Cardiac muscle cell (in vitro differentiated cells and primary cell): ENCODE measurements around the gene KCNIP4. TPM values are rescaled to one million over a fixed set of nuclear protein-coding genes. Genes with fewer than 3 reads are reported as not detected.

ENCODE experiments used
- DNase-seq, 2 donors: peaks; one replicate each; pipeline versions ENCODE4 v3.0.0 to v3.0.0-alpha.2; 2010 to 2017; ENCODE audit warnings: low read depth in 1 of 2, low spot score in 1 of 2
- H3K27ac ChIP-seq: fragments of 200-600 bp; sonication (generic); 2 replicates; pipeline ENCODE4 v1.5.1; 2016
- H3K27me3 ChIP-seq: fragments of 200-600 bp; sonication (generic); 2 replicates; pipeline ENCODE4 v1.6.0; 2016; ENCODE audit warnings: control low read depth
- H3K36me3 ChIP-seq: fragments of 200-600 bp; sonication (generic); 2 replicates; pipeline ENCODE4 v1.5.1; 2016; ENCODE audit warnings: control low read depth
- H3K4me1 ChIP-seq: fragments of 200-600 bp; sonication (generic); 2 replicates; pipeline ENCODE4 v1.8.1; 2017; ENCODE audit warnings: low read depth, mild to moderate bottlenecking, mixed run types
- H3K4me3 ChIP-seq: fragments of 200-600 bp; sonication (generic); 2 replicates; pipeline ENCODE4 v1.5.1; 2016; ENCODE audit warnings: mild to moderate bottlenecking
- H3K9me3 ChIP-seq: fragments of 200-600 bp; sonication (generic); 2 replicates; pipeline ENCODE4 v1.5.1; 2017; ENCODE audit warnings: low read depth, mild to moderate bottlenecking, control low read depth
- CTCF ChIP-seq: IDR thresholded peaks from 2 replicates; pipeline ENCODE4 v1.5.1; 2012; ENCODE audit warnings: low read depth, mild to moderate bottlenecking, low read length
- polyA plus RNA-seq: library from polyadenylated mRNA; unstranded; fragments of >200 nt; fragmentation: Nextera tagmentation; extraction: Ambion mirVana; gene quantifications from 2 replicates; pipeline ENCODE4 v1.2.1, GENCODE V29; 2016
- total RNA-seq: library from RNA; depleted of rRNA; stranded (reverse); fragments of >200 nt; gene quantifications from 2 replicates; pipeline ENCODE4 v1.2.3, GENCODE V29; 2016

The KCNIP4 gene
- total and polyA plus RNA-seq, 2 experiments from 2014 or later, result 14.5 to 15.9 TPM

GRCh38 chr4:21177871-21178270, 770.7 kb downstream of the KCNIP4 start:
- H3K27me3 ChIP-seq, result no peaks in the 10 kb centered on the region
- H3K4me3 ChIP-seq, result no peak overlapping the region
- H3K27ac ChIP-seq, result no peak overlapping the region
- DNase-seq, result no peak
- H3K36me3 ChIP-seq, result no peaks in the 10 kb centered on the region
- H3K4me1 ChIP-seq, result no peaks in the 10 kb centered on the region
- TF ChIP-seq CTCF, result no peak
- H3K9me3 ChIP-seq, result no peaks in the 10 kb centered on the region

- H3K27ac ChIP-seq, result no peak overlapping the region
- H3K9me3 ChIP-seq, result no peaks in the 10 kb centered on the region
- H3K27me3 ChIP-seq, result no peaks in the 10 kb centered on the region
- H3K4me3 ChIP-seq, result no peak overlapping the region
- no peak for DNase-seq
- H3K4me1 ChIP-seq, result no peaks in the 10 kb centered on the region
- TF ChIP-seq CTCF, result no peak
- no peaks in the 10 kb centered on the region for H3K36me3 ChIP-seq
Observed at GRCh38 chr4:21177092-21177491, 771.5 kb downstream of the KCNIP4 start.

GRCh38 chr4:21167711-21168110, 780.9 kb downstream of the KCNIP4 start:
- Histone ChIP-seq H3K27me3 (no peaks in the 10 kb centered on the region), H3K4me1 (no peaks in the 10 kb centered on the region), H3K4me3 (no peak overlapping the region), H3K36me3 (no peaks in the 10 kb centered on the region), H3K9me3 (no peaks in the 10 kb centered on the region), H3K27ac (no peak overlapping the region)
- DNase-seq, result no peak
- no peak for TF ChIP-seq CTCF

GRCh38 chr4:21155367-21155766, 793.2 kb downstream of the KCNIP4 start:
- H3K4me1 ChIP-seq, result no peaks in the 10 kb centered on the region
- H3K27ac ChIP-seq, result no peak overlapping the region
- TF ChIP-seq CTCF, result no peak
- H3K9me3 ChIP-seq, result no peaks in the 10 kb centered on the region
- no peaks in the 10 kb centered on the region for H3K27me3 ChIP-seq
- no peak for DNase-seq
- no peak overlapping the region for H3K4me3 ChIP-seq
- H3K36me3 ChIP-seq, result no peaks in the 10 kb centered on the region

- H3K4me3 ChIP-seq, result no peak overlapping the region
- DNase-seq, result no peak
- no peaks in the 10 kb centered on the region for H3K27me3 ChIP-seq
- H3K27ac ChIP-seq, result no peak overlapping the region
- no peak for TF ChIP-seq CTCF
- H3K9me3 ChIP-seq, result no peaks in the 10 kb centered on the region
- no peaks in the 10 kb centered on the region for H3K36me3 ChIP-seq
- H3K4me1 ChIP-seq, result no peaks in the 10 kb centered on the region
Observed at GRCh38 chr4:21139327-21139726, 809.2 kb downstream of the KCNIP4 start.
